Activated naive CD4-positive, alpha-beta T cell treated with anti-CD3 and anti-CD28 coated beads, Interleukin-2, amount 10 ng/mL, durations not matched to agents 7 days and 5 days (primary cell): ENCODE results near the gene SQOR.

Experiments used
- CTCF ChIA-PET: fragments of 350-600 bp; sonication (Branson Sonifier 250); formaldehyde crosslinking; loops from one replicate; lab custom pipeline; 2021; ENCODE audit warnings: antibody characterized with exemption; lab: Charles Lee
- DNase-seq: peaks from one replicate; pipeline ENCODE4 v3.0.0-alpha.2; 2020
- H3K27ac Mint-ChIP-seq: one replicate; pipeline ENCODE4 v1.8.0; 2021; ENCODE audit warnings: mild to moderate bottlenecking, moderate library complexity, mixed read lengths
- H3K27me3 Mint-ChIP-seq: one replicate; pipeline ENCODE4 v1.8.0; 2021; ENCODE audit warnings: mild to moderate bottlenecking, mixed read lengths
- H3K36me3 Mint-ChIP-seq: one replicate; pipeline ENCODE4 v1.8.0; 2021; ENCODE audit warnings: mixed read lengths
- H3K4me1 Mint-ChIP-seq: one replicate; pipeline ENCODE4 v1.8.0; 2021; ENCODE audit warnings: mixed read lengths
- H3K4me3 Mint-ChIP-seq: one replicate; pipeline ENCODE4 v1.8.0; 2021; ENCODE audit warnings: mild to moderate bottlenecking, moderate library complexity, mixed read lengths
- H3K9me3 Mint-ChIP-seq: one replicate; pipeline ENCODE4 v1.8.0; 2021; ENCODE audit warnings: mixed read lengths

The SQOR gene

DNA sequence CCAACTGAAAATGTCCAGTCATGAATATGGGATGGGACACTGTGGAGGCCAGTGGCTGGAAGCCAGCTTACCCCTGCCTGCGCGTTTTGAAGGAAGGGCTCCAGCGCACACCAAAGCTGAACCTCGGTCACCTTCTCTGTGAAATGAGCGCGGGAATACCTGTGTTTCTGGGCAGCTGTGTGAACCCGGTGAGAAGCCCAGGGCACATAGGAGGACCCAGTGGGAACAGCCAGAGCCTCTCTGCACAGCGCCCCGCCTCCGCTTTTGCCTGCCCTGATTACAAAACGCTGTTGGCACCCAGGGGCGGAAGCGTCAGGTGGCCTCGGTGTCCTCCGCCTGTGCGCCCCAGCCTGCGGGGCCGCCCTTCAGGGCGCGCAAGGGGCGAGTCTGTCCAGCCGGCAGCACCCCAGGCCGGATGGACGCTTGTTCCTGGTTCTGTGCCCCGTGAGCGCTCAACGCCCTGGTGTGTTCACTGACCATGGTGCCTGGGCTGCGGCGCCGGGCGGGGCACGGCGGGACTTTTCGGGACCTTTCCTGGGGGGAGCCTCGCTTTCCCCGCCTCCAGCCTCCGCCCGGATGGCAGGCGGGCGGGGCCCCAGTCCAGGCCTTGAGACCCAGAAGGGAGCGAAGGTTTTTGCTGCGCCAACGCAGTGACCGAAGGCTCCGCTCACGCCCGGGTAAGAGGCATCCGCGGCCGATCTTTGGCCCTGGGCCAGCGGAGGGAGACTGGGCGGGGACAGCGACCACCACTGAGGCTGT is at the start of gene SQOR:
Gene SQOR, plus strand, starts transcription at position 598 of the 759 bp plus-strand sequence. CDS start 23,895 bp downstream, outside the sequence.
- Mint-ChIP-seq H3K9me3 (no peaks in the 10 kb centered on the region), H3K27ac (peak within 1 kb of the TSS; percentile 94), H3K4me1 (peaks cover 52% of the 10 kb centered on the region), H3K27me3 (peaks cover 13% of the 10 kb centered on the region), H3K36me3 (peaks cover 32% of the 10 kb centered on the region), H3K4me3 (peak within 1 kb of the TSS; percentile 100)
- CTCF ChIA-PET = interaction anchor here (1.0 to 3.5 kb wide), 5 partner anchors 13 to 205 kb away, joined by 3 to 21 read pairs (median 3); no protein-coding TSS in a partner anchor
- DNase-seq = peak; percentile 81

DNA sequence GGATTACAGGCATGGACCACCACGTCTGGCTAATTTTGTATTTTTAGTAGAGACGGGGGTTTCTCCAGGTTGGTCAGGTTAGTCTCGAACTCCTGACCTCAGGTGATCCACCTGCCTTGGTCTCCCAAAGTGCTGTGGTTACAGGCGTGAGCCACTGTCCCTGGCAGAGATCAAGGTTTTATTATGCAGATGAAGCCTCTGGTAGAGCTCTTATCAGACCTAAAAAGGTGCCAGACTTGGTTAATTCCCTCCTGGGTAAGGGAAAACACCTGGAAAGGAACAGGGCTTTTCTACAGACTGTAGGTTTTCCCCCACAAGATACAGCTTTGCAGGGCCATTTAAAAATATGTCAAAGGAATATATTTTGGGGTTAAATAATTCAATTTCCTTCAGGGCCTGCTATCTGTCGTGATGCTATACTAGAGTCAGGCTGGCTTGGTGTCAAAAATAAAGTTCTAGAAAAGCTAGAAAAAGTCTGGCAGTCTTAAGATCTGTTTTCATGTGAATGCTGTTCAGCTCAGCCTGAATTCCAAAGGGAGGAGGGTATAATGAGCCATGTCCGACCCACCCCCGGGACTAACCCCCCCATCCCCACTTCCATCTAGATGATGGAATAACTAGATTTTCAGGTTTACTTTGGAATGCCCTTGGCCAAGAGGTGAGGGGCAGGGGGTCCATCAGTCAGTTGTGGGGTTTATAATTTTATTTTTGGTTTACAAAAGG is 49.6 kb upstream of the SQOR start:
- CTCF ChIA-PET = interaction anchor here (1.3 to 4.7 kb wide), 2 partner anchors 28 to 128 kb away, joined by 4 to 34 read pairs; no protein-coding TSS in a partner anchor
- Mint-ChIP-seq H3K4me3 (no peak overlapping the region), H3K27ac (peak overlapping the region; percentile 100)

DNA sequence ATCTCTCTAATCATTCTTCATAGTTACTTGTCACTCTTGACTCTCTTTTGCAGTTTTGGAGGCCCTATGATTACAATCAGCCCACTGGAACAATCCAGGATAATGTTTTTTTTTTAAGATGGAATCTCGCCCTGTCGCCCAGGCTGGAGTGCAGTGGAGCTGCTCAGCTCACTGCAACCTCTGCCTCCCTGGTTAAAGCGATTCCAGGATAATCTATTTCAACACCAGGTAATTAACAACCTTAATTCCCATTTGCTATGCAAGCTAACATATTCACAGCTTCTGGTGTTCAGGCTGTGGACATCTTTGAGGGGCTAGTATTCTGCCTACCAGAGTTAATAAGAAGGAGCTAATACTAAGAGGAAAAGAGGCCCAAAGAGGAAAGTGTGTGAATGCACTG is 48.7 kb upstream of the SQOR start:
- Mint-ChIP-seq H3K27me3 (peaks cover 3% of the 10 kb centered on the region), H3K4me3 (peak overlapping the region; percentile 99), H3K9me3 (no peaks in the 10 kb centered on the region), H3K36me3 (peaks cover 5% of the 10 kb centered on the region), H3K4me1 (peaks cover 36% of the 10 kb centered on the region), H3K27ac (peak overlapping the region; percentile 100)
- CTCF ChIA-PET = interaction anchor here (0.8 to 4.7 kb wide), 6 partner anchors 12 to 184 kb away, joined by 3 to 34 read pairs (median 5); a partner anchor contains a TSS
- no peak for DNase-seq

More for the DNA sequence above, 49.6 kb upstream of the SQOR start:
- no peak for DNase-seq
- Mint-ChIP-seq H3K9me3 (no peaks in the 10 kb centered on the region), H3K36me3 (peaks cover 5% of the 10 kb centered on the region), H3K27me3 (peaks cover 3% of the 10 kb centered on the region), H3K4me1 (peaks cover 32% of the 10 kb centered on the region)

DNA sequence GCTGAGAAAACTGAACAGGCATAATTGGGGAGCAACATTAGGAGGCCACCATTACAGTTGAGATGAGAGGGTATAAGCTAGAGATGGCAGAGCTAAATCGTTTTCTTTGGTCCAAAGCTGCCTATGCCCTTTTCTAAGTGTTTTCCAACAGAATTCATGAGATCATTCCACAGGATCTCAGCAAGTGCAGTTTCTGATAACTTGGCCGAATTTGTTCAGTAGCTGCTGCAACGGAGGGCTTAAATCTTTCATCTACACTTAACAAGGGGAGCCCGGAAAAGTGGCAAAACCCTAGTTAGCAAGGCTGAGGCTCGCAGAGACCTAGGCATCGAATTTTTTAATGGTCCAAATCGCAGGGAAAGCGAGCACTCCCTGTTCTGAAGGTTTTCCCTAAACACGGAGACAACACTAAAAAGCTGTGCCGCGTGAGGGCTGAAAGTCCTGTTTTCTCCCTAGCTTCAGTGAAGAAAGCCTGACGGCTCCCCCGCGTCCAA is 48.2 kb upstream of the SQOR start:
- DNase-seq = no peak
- H3K4me3 Mint-ChIP-seq = peak overlapping the region; percentile 99
- H3K9me3 Mint-ChIP-seq = no peaks in the 10 kb centered on the region
- H3K4me1 Mint-ChIP-seq = peaks cover 39% of the 10 kb centered on the region
- peaks cover 5% of the 10 kb centered on the region for H3K36me3 Mint-ChIP-seq
- CTCF ChIA-PET = interaction anchor here (0.8 to 4.7 kb wide), 6 partner anchors 13 to 185 kb away, joined by 3 to 34 read pairs (median 5); a partner anchor contains a TSS
- peak overlapping the region; percentile 100 for H3K27ac Mint-ChIP-seq
- H3K27me3 Mint-ChIP-seq = peaks cover 3% of the 10 kb centered on the region

DNA sequence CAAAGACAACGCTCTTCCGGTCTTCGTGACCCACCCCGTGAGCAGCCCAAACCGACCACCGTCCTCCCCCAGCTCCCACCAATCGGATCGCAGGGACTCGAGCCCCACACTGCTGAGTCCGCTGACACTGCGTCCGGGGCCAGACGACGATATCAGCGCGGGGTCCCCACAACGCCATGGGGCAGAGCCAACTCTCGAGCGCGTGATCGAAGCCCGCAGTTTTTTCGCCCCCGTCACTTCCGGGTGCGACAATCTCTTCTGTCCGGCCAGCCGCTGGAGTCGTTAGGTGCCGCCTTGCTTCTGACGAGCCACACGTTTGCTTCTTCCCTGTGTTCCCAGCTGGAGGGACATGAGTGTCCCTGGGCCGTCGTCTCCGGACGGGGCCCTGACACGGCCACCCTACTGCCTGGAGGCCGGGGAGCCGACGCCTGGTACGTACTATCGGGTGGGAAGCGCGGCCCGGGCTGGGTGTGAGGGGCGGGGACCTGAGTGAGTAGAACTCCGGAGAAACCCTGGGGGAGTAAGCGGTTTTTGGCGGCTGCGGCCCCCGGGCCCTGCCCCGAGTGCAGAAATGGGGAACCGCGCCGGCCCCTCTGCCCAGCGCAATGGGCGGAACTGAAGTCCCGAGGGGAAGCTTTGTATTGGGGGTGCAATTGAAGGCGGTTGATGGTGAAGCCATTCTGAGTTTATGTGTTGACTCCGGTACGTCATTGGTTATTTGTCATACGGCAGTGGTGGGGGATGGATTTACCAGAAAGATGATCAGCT is 47.5 kb upstream of the SQOR start, which contains the start of gene BLOC1S6:
Gene BLOC1S6, plus strand, starts transcription at position 285 of the 768 bp plus-strand sequence. Its CDS starts 65 bp downstream, at position 350.
- peak within 1 kb of the TSS; percentile 99 for H3K4me3 Mint-ChIP-seq
- DNase-seq = peak; percentile 92
- H3K9me3 Mint-ChIP-seq = no peaks in the 10 kb centered on the region
- H3K27ac Mint-ChIP-seq = peak within 1 kb of the TSS; percentile 100
- peaks cover 3% of the 10 kb centered on the region for H3K27me3 Mint-ChIP-seq
- peaks cover 5% of the 10 kb centered on the region for H3K36me3 Mint-ChIP-seq
- peaks cover 43% of the 10 kb centered on the region for H3K4me1 Mint-ChIP-seq
- CTCF ChIA-PET = interaction anchor here (1.1 to 4.7 kb wide), 5 partner anchors 13 to 186 kb away, joined by 4 to 34 read pairs (median 5); a partner anchor contains a TSS

DNA sequence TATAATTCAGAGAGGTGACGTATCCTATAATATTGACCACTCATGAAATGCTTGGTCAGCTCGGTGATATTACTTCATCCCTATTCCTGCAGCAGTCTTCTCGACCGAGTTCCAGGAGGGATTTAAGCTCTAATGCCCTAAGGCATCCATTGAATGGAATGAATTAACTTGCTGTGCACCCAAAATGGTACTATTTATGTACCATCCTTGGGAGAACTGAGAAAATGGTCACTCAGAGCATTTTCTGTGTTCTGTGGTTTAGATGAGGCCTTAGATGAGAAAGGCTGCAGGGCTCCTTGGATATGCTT is 47.0 kb upstream of the SQOR start:
- H3K9me3 Mint-ChIP-seq = no peaks in the 10 kb centered on the region
- H3K4me3 Mint-ChIP-seq = peak overlapping the region; percentile 99
- H3K27me3 Mint-ChIP-seq = peaks cover 3% of the 10 kb centered on the region
- H3K4me1 Mint-ChIP-seq = peaks cover 46% of the 10 kb centered on the region
- H3K36me3 Mint-ChIP-seq = peaks cover 7% of the 10 kb centered on the region
- H3K27ac Mint-ChIP-seq = peak overlapping the region; percentile 100
- DNase-seq = no peak
- CTCF ChIA-PET = interaction anchor here (1.1 to 4.7 kb wide), 2 partner anchors 25 to 130 kb away, joined by 4 to 34 read pairs; no protein-coding TSS in a partner anchor

DNA sequence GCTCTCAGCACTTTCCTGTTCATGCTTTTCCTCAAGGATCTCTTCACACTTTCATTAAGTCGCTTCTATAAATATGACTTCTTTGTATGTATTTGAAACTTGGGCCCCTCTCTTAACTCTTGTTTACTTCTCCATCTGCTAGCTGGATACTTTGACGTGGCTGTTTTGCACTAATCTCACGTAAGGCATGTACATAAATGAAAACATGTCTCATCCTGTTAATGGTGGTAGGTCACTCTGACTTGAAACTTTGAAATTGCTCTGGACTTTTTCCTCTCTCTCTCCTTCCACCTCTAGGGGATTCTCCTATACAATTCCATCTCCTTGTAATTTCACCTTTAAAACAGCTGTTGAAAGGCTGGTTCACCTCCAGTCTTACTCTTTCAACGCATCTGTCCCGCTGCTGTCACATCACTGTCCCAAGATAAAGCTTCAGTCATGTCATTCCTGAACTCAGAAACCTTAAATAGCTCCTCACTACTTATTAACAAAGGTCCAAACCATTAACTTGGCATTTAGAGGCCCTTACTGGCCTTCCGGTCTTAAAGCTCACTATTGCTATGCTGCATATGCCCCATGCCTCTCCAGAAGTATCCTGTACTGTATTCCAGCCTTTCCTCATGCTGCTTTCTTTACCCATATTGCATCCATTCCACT is 46.5 kb upstream of the SQOR start:
- Mint-ChIP-seq H3K36me3 (peaks cover 7% of the 10 kb centered on the region), H3K4me1 (peaks cover 46% of the 10 kb centered on the region), H3K4me3 (peak overlapping the region; percentile 99), H3K9me3 (no peaks in the 10 kb centered on the region), H3K27me3 (peaks cover 3% of the 10 kb centered on the region), H3K27ac (peak overlapping the region; percentile 100)
- no peak for DNase-seq
- CTCF ChIA-PET = interaction anchor here (0.8 to 4.7 kb wide), 3 partner anchors 24 to 131 kb away, joined by 3 to 34 read pairs (median 4); no protein-coding TSS in a partner anchor

DNA sequence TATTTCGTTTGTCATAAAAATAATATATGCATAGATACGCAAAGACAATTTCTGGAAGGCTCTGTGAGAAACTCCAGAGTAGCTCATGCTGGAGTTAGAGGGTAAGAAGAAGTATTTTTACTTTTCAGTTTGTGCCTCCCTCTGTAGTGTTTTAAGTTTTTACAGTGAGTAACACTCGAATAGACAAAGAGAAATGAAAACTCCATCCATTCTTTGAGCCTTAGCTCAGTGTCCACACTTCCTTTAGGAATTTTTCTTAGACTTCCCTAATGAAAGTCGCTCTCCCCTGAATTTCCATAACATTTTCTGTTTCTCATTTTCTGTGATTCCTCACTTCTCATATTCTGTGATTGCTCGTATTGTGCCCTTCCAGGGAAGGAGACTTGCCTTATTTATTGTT is 45.6 kb upstream of the SQOR start:
- Mint-ChIP-seq H3K36me3 (peaks cover 7% of the 10 kb centered on the region), H3K27ac (no peak overlapping the region), H3K27me3 (peaks cover 3% of the 10 kb centered on the region), H3K4me1 (peaks cover 45% of the 10 kb centered on the region), H3K9me3 (no peaks in the 10 kb centered on the region), H3K4me3 (no peak overlapping the region)
- CTCF ChIA-PET = interaction anchor here (0.8 to 4.7 kb wide), 2 partner anchors 23 to 132 kb away, joined by 3 to 34 read pairs; no protein-coding TSS in a partner anchor
- DNase-seq = no peak

DNA sequence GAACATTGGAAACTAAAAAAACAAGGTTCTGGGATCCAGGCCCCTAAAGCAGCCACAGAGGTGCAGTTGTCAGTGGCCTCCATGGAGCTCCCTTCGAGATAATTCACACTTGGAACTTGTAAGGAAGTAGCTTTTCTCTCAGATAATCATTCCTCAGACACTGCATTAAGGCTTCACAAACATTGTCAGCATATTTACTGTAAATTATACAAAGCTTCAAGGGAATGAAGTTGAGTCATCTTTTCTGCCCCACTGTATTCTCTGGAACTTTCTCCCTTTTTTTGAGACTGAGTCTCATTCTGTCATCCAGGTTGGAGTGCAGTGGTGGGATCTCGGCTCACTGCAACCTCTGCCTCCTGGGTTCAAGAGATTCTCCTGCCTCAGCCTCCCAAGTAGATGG is 40.5 kb upstream of the SQOR start:
- CTCF ChIA-PET = interaction anchor here (1.0 kb wide), 2 partner anchors 163 to 165 kb away, joined by 3 read pairs; no protein-coding TSS in a partner anchor
- Mint-ChIP-seq H3K36me3 (peaks cover 25% of the 10 kb centered on the region), H3K27ac (no peak overlapping the region), H3K9me3 (no peaks in the 10 kb centered on the region), H3K4me3 (no peak overlapping the region), H3K27me3 (no peaks in the 10 kb centered on the region), H3K4me1 (peaks cover 19% of the 10 kb centered on the region)
- no peak for DNase-seq

DNA sequence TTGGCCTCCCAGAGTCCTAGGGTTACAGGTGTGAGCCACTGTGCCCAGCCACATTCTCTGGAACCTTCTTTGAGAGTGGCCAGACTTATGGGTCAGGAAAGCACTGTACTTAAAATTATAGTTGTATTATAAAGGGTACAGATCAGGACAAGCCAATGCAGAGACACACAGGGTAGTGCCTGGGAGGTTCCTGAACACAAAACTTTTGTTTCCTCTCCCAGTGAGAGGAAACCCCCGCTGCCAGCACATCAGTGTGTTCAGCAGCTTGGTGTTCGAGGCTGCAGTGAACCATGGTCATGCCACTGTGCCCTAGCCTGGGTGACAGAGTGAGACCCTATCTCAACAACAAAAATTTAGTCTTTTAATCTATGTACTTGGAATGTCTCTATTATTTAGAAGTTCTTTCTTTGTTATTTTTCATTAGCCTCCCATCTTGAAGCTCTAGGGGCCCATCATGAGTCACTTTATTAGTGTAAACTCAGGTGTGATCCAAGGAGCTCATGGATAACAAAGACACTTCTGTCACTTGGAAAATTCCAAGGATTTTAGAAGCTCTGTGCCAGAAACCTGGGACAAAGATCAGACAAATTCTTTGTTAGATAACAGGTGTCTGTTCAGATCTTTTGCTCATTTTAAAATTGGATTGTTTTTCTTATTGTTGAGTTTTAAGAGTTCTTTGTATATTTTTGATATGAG is 39.8 kb upstream of the SQOR start:
- H3K4me3 Mint-ChIP-seq = no peak overlapping the region
- H3K9me3 Mint-ChIP-seq = no peaks in the 10 kb centered on the region
- H3K27me3 Mint-ChIP-seq = no peaks in the 10 kb centered on the region
- CTCF ChIA-PET = interaction anchor here (2.0 kb wide), 1 partner anchor 19 kb away, joined by 5 read pairs; no protein-coding TSS in a partner anchor
- no peak for DNase-seq
- peaks cover 15% of the 10 kb centered on the region for H3K4me1 Mint-ChIP-seq
- peaks cover 25% of the 10 kb centered on the region for H3K36me3 Mint-ChIP-seq
- H3K27ac Mint-ChIP-seq = no peak overlapping the region

DNA sequence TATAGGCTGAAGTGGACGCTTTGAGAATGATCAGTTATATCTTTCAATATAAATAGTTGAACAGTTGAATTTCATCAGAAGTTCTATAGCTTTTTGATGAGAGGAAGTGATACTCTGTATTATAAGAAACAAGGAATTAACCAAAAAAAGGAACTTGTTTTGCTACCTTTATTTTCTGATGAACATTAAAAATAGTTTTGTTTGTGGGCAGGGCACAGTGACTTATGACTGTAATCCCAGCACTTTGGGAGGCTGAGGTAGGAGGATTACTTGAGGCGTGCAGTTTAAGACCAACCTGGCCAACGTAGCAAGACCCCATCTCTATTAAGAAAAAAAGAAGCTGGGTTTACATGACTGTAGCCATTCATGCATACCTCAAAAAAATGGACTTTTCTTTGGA is 30.9 kb upstream of the SQOR start:
- no peak for DNase-seq
- H3K27me3 Mint-ChIP-seq = no peaks in the 10 kb centered on the region
- peaks cover 13% of the 10 kb centered on the region for H3K36me3 Mint-ChIP-seq
- no peak overlapping the region for H3K4me3 Mint-ChIP-seq
- CTCF ChIA-PET = interaction anchor here (2.3 kb wide), 1 partner anchor 10 kb away, joined by 8 read pairs; no protein-coding TSS in a partner anchor
- no peak overlapping the region for H3K27ac Mint-ChIP-seq
- no peaks in the 10 kb centered on the region for H3K4me1 Mint-ChIP-seq
- no peaks in the 10 kb centered on the region for H3K9me3 Mint-ChIP-seq

DNA sequence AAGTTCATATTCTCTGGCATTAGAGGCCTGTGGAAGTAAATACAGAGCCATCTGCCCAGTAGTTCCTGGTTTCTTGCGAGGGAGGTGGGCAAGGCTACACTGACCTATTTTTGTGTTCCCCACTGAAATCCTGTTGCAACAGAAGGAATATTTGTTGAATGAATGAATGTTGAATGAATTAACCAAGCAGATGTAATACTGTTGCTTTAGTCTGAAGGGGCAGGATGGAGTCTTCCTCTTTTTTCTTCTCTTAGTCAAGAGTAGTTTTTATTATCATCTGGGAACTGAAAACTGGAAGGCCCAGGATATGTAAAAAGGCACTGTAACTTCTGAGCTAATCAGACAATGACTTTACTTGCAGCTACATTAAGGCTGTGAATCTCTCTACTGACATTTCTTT is 30.5 kb upstream of the SQOR start:
- DNase-seq = no peak
- Mint-ChIP-seq H3K4me3 (no peak overlapping the region), H3K9me3 (no peaks in the 10 kb centered on the region), H3K27me3 (no peaks in the 10 kb centered on the region), H3K27ac (no peak overlapping the region), H3K4me1 (no peaks in the 10 kb centered on the region), H3K36me3 (peaks cover 15% of the 10 kb centered on the region)
- CTCF ChIA-PET = no interaction called here
